Karpas-422 (cell line): ENCODE results near the gene ADA. TPM values are rescaled to one million over a fixed set of nuclear protein-coding genes. Genes with fewer than 3 reads are reported as not detected.

Source experiments
- DNase-seq: peaks from one replicate; pipeline ENCODE4 v3.0.0-alpha.2; 2015
- H2AFZ ChIP-seq: fragments of 200-600 bp; sonication (generic); 2 replicates; pipeline ENCODE4 v1.6.1; 2014; ENCODE audit warnings: antibody characterized with exemption, low read length, mixed read lengths
- H3K27ac ChIP-seq: fragments of 200-600 bp; sonication (generic); 2 replicates; pipeline ENCODE4 v1.5.1; 2014; ENCODE audit warnings: mild to moderate bottlenecking, low read length, moderate library complexity
- H3K27me3 ChIP-seq: fragments of 200-600 bp; sonication (generic); 2 replicates; pipeline ENCODE4 v1.6.1; 2014; ENCODE audit warnings: low read length, mixed read lengths
- H3K36me3 ChIP-seq: fragments of 200-600 bp; sonication (generic); 2 replicates; pipeline ENCODE4 v1.6.1; 2014; ENCODE audit warnings: low read length, mixed read lengths; ENCODE audit not compliant: insufficient read depth
- H3K4me1 ChIP-seq: fragments of 200-600 bp; sonication (generic); 2 replicates; pipeline ENCODE4 v1.6.1; 2014; ENCODE audit warnings: mild to moderate bottlenecking, low read length, mixed read lengths
- H3K4me2 ChIP-seq: fragments of 200-600 bp; sonication (generic); 2 replicates; pipeline ENCODE4 v1.6.1; 2014; ENCODE audit warnings: low read length, low read depth, mild to moderate bottlenecking; ENCODE audit not compliant: poor library complexity, severe bottlenecking
- H3K4me3 ChIP-seq: fragments of 200-600 bp; sonication (generic); 2 replicates; pipeline ENCODE4 v1.5.1; 2014; ENCODE audit warnings: mild to moderate bottlenecking, antibody characterized with exemption, low read length, mixed read lengths
- H3K79me2 ChIP-seq: fragments of 200-600 bp; sonication (generic); 2 replicates; pipeline ENCODE4 v1.6.1; 2014; ENCODE audit warnings: mild to moderate bottlenecking, low read length, mixed read lengths
- H3K9ac ChIP-seq: fragments of 200-600 bp; sonication (generic); 2 replicates; pipeline ENCODE4 v1.6.0; 2014; ENCODE audit warnings: low read length
- H3K9me2 ChIP-seq: fragments of 200-600 bp; sonication (generic), shearing (Covaris generic); replicated peaks from 2 replicates; pipeline ENCODE4 v1.6.0; 2014; ENCODE audit warnings: mild to moderate bottlenecking, low read length, moderate library complexity; ENCODE audit not compliant: insufficient read depth
- H3K9me3 ChIP-seq: fragments of 300-700, 200-600 bp; sonication (generic); 2 replicates; pipeline ENCODE4 v1.6.1; 2014; ENCODE audit warnings: low read length, mixed read lengths
- H4K20me1 ChIP-seq: fragments of 200-600 bp; sonication (generic); 2 replicates; pipeline ENCODE4 v1.6.1; 2014; ENCODE audit warnings: mild to moderate bottlenecking, antibody characterized with exemption, low read length, low read depth; ENCODE audit not compliant: insufficient read depth
- total RNA-seq: library from RNA; depleted of rRNA; stranded (reverse); fragments of >200 nt; shearing (Covaris generic); gene quantifications from 2 replicates; pipeline ENCODE4 v1.2.3, GENCODE V29; 2014; ENCODE audit warnings: low replicate concordance

Gene ADA
- total RNA-seq, 1 experiment from 2014 or later, result not detected

DNA sequence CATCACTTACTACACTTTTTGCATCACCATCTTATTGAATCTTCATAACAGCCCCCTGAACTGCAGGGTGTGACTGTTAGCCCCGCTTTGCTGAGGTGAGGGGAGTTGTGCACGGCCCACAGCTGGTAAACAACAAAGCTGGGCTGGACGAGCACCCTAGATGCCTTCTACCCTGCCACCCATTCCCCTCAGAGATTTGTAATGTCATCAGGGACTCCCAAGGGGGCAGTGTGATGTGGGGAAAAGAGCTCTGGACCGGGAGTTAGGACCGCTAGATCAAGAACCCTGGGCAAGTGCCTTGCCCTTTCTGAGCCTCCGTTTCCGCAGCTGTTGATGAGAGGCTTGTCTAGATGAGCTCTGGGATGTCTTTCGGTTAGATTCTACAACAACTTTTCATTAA is 48.2 kb downstream of the ADA start:
- Histone ChIP-seq H3K79me2 (peaks cover 88% of the 10 kb centered on the region), H3K4me3 (no peak overlapping the region), H3K4me1 (peaks cover 42% of the 10 kb centered on the region), H3K9me2 (no peaks in the 10 kb centered on the region), H3K27me3 (no peaks in the 10 kb centered on the region), H3K9ac (no peak overlapping the region), H4K20me1 (peaks cover 7% of the 10 kb centered on the region; the same call in 1 of the 2 replicates), H3K27ac (peak overlapping the region; percentile 4; the same call in 1 of the 2 replicates), H2AFZ (no peak overlapping the region), H3K9me3 (no peaks in the 10 kb centered on the region), H3K4me2 (no peak overlapping the region), H3K36me3 (peaks cover 30% of the 10 kb centered on the region)
- DNase-seq, result no peak

- Histone ChIP-seq H3K4me1 (peaks cover 50% of the 10 kb centered on the region), H3K27ac (peak overlapping the region; percentile 58), H3K9me2 (no peaks in the 10 kb centered on the region), H2AFZ (no peak overlapping the region), H3K27me3 (no peaks in the 10 kb centered on the region), H3K36me3 (peaks cover 40% of the 10 kb centered on the region), H3K79me2 (peaks cover 96% of the 10 kb centered on the region), H4K20me1 (peaks cover 7% of the 10 kb centered on the region; the same call in 1 of the 2 replicates), H3K4me3 (no peak overlapping the region), H3K9me3 (no peaks in the 10 kb centered on the region), H3K4me2 (no peak overlapping the region), H3K9ac (no peak overlapping the region)
- DNase-seq, result no peak
Observed at GRCh38 chr20:44601801-44602204, 49.7 kb downstream of the ADA start.

GRCh38 chr20:44601236-44601671 is 50.2 kb downstream of the ADA start:
- H3K79me2 ChIP-seq, result peaks cover 96% of the 10 kb centered on the region
- H3K4me2 ChIP-seq, result no peak overlapping the region
- H3K9ac ChIP-seq, result no peak overlapping the region
- H3K27me3 ChIP-seq, result no peaks in the 10 kb centered on the region
- no peaks in the 10 kb centered on the region for H3K9me2 ChIP-seq
- DNase-seq, result no peak
- H4K20me1 ChIP-seq, result peaks cover 7% of the 10 kb centered on the region; the same call in 1 of the 2 replicates
- H3K4me3 ChIP-seq, result no peak overlapping the region
- peaks cover 54% of the 10 kb centered on the region for H3K4me1 ChIP-seq
- no peak overlapping the region for H2AFZ ChIP-seq
- peaks cover 39% of the 10 kb centered on the region for H3K36me3 ChIP-seq
- no peaks in the 10 kb centered on the region for H3K9me3 ChIP-seq
- H3K27ac ChIP-seq, result peak overlapping the region; percentile 58

GRCh38 chr20:44600758-44601201 is 50.7 kb downstream of the ADA start:
- Histone ChIP-seq H3K9me3 (no peaks in the 10 kb centered on the region), H2AFZ (no peak overlapping the region), H3K27me3 (no peaks in the 10 kb centered on the region), H3K4me2 (no peak overlapping the region), H3K4me1 (peaks cover 59% of the 10 kb centered on the region), H4K20me1 (peaks cover 7% of the 10 kb centered on the region; the same call in 1 of the 2 replicates), H3K9me2 (no peaks in the 10 kb centered on the region), H3K79me2 (peaks cover 96% of the 10 kb centered on the region), H3K36me3 (peaks cover 43% of the 10 kb centered on the region), H3K4me3 (no peak overlapping the region), H3K9ac (no peak overlapping the region), H3K27ac (peak overlapping the region; percentile 60; the same call in 1 of the 2 replicates)
- no peak for DNase-seq

- Histone ChIP-seq H3K9ac (no peak overlapping the region), H2AFZ (no peak overlapping the region)
Observed at GRCh38 chr20:44600301-44600700, 51.2 kb downstream of the ADA start.

GRCh38 chr20:44599715-44600114 is 51.8 kb downstream of the ADA start:
- H3K9ac ChIP-seq, result 0 out of 2 replicates have a peak overlapping the region, but pooled peaks have one; percentile 4
- no peak for DNase-seq
- H3K9me3 ChIP-seq, result no peaks in the 10 kb centered on the region
- peaks cover 48% of the 10 kb centered on the region for H3K36me3 ChIP-seq
- peaks cover 97% of the 10 kb centered on the region for H3K79me2 ChIP-seq
- no peaks in the 10 kb centered on the region for H3K27me3 ChIP-seq
- no peak overlapping the region for H3K4me2 ChIP-seq
- no peak overlapping the region for H2AFZ ChIP-seq
- H3K9me2 ChIP-seq, result no peaks in the 10 kb centered on the region
- H3K4me1 ChIP-seq, result peaks cover 69% of the 10 kb centered on the region
- H3K27ac ChIP-seq, result peak overlapping the region; percentile 60
- H3K4me3 ChIP-seq, result no peak overlapping the region
- H4K20me1 ChIP-seq, result peaks cover 7% of the 10 kb centered on the region; the same call in 1 of the 2 replicates

More at GRCh38 chr20:44600301-44600700, 51.2 kb downstream of the ADA start:
- no peak overlapping the region for H3K4me2 ChIP-seq
- peak overlapping the region; percentile 60 for H3K27ac ChIP-seq
- H3K9me2 ChIP-seq, result no peaks in the 10 kb centered on the region
- H3K36me3 ChIP-seq, result peaks cover 43% of the 10 kb centered on the region
- no peak for DNase-seq
- peaks cover 7% of the 10 kb centered on the region; the same call in 1 of the 2 replicates for H4K20me1 ChIP-seq
- no peaks in the 10 kb centered on the region for H3K27me3 ChIP-seq
- H3K4me1 ChIP-seq, result peaks cover 64% of the 10 kb centered on the region
- no peaks in the 10 kb centered on the region for H3K9me3 ChIP-seq
- H3K4me3 ChIP-seq, result no peak overlapping the region
- peaks cover 95% of the 10 kb centered on the region for H3K79me2 ChIP-seq

DNA sequence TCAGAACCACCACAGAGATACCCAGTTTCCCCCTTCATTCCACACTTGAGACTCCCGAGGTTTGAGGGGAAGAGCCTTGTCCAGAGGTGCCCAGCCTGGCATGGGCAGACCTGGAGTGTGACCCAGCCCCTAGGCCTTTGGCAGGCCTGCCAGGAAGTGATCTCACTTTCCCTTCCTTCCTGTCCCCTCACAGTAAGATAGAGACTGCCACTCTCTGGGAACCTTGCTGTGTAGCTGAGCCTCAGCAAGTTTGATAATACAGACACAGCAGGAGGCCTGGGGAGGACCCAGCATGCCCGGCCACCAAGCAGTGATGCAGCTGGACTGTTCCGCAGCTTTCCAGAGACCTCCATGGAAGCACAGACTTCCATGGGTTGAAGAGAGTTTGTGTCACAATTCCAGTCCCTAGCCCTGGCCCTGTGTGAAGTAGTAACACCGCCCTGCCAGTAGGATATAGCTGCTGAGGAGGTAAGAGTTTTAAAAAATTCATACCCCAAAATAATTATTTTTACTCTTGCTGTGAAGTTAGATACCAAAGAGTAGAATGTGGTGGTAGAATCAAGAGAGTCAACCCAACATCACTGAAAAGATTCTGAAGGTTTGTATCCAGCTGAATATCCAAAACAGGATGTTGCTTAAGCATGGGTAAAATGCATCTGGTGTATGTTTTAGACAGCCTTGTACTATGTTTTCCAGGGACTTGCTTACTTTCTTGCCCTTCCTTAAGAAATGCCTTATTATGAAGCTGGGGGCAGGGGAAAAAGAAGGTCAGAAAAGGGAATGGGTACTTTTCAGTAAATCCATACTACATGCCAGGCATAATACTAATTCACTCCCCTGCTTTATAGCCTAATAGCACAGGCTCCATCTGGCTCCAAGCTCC is 52.8 kb downstream of the ADA start:
- Histone ChIP-seq H4K20me1 (peaks cover 7% of the 10 kb centered on the region; the same call in 1 of the 2 replicates), H3K9me2 (no peaks in the 10 kb centered on the region), H3K27me3 (no peaks in the 10 kb centered on the region), H3K27ac (peak overlapping the region; percentile 88), H3K9me3 (no peaks in the 10 kb centered on the region), H3K4me3 (no peak overlapping the region), H3K36me3 (peaks cover 57% of the 10 kb centered on the region), H3K79me2 (peaks cover 97% of the 10 kb centered on the region), H3K9ac (peak overlapping the region; percentile 56; the same call in 1 of the 2 replicates), H3K4me2 (no peak overlapping the region), H3K4me1 (peaks cover 80% of the 10 kb centered on the region), H2AFZ (no peak overlapping the region)
- no peak for DNase-seq

- H4K20me1 ChIP-seq, result peaks cover 7% of the 10 kb centered on the region; the same call in 1 of the 2 replicates
- no peak overlapping the region for H2AFZ ChIP-seq
- H3K27ac ChIP-seq, result peak overlapping the region; percentile 88
- H3K4me2 ChIP-seq, result peak overlapping the region; percentile 57
- no peak for DNase-seq
- no peaks in the 10 kb centered on the region for H3K27me3 ChIP-seq
- no peaks in the 10 kb centered on the region for H3K9me2 ChIP-seq
- H3K4me3 ChIP-seq, result peak overlapping the region; percentile 16; the same call in 1 of the 2 replicates
- no peaks in the 10 kb centered on the region for H3K9me3 ChIP-seq
- peaks cover 97% of the 10 kb centered on the region for H3K79me2 ChIP-seq
- peak overlapping the region; percentile 56 for H3K9ac ChIP-seq
- H3K36me3 ChIP-seq, result peaks cover 62% of the 10 kb centered on the region
- peaks cover 87% of the 10 kb centered on the region for H3K4me1 ChIP-seq
Observed at GRCh38 chr20:44597930-44598329, 53.6 kb downstream of the ADA start.
